Heart left ventricle (tissue), 16 donors: Measurements from ENCODE around the gene BCL6. TPM values are rescaled to one million over a fixed set of nuclear protein-coding genes. Genes with fewer than 3 reads are reported as not detected.

Experiments used
- ATAC-seq, 4 donors: fragments of 200-7000 bp; cut with Tn5 transposase; one replicate each; pipeline ENCODE4 v1.9.1; 2020 to 2022; ENCODE audit warnings: moderate library complexity in 4 of 4, mild to moderate bottlenecking in 3 of 4, moderate number of reproducible peaks in 1 of 4
- DNase-seq, 5 donors: peaks; one replicate each; pipeline ENCODE4 v3.0.0-alpha.2; 2020
- H3K27ac ChIP-seq, 12 donors: fragments of 200-600 bp; sonication (generic) in 4 of 12; one replicate each; pipeline versions ENCODE4 v1.5.0 to v1.8.0; 2016 to 2022; ENCODE audit warnings: mild to moderate bottlenecking in 2 of 12
- H3K27me3 ChIP-seq, 9 donors: fragments of 200-600 bp; sonication (generic) in 2 of 9; one replicate each; pipeline versions ENCODE4 v1.5.1 to v1.8.0; 2016 to 2022; ENCODE audit warnings: mild to moderate bottlenecking in 3 of 9
- H3K36me3 ChIP-seq, 9 donors: fragments of 200-600 bp; sonication (generic) in 2 of 9; one replicate each; pipeline versions ENCODE4 v1.5.0 to v1.8.0; 2018 to 2022; ENCODE audit warnings: mild to moderate bottlenecking in 2 of 9
- H3K4me1 ChIP-seq, 12 donors: fragments of 200-600 bp; sonication (generic) in 4 of 12; one replicate each; pipeline versions ENCODE4 v1.5.0 to v1.8.0; 2016 to 2022; ENCODE audit warnings: mild to moderate bottlenecking in 3 of 12
- H3K4me3 ChIP-seq, 12 donors: fragments of 200-600 bp; sonication (generic) in 4 of 12; one replicate each; pipeline versions ENCODE4 v1.5.0 to v1.8.0; 2017 to 2022; ENCODE audit warnings: mild to moderate bottlenecking in 9 of 12, moderate library complexity in 4 of 12
- H3K9me3 ChIP-seq, 12 donors: fragments of 200-600 bp; sonication (generic) in 4 of 12; one replicate each; pipeline versions ENCODE4 v1.5.0 to v1.8.0; 2016 to 2022; ENCODE audit warnings: mild to moderate bottlenecking in 1 of 12
- CTCF ChIP-seq, 12 donors: fragments of 200-600 bp; sonication (generic) in 4 of 12; IDR thresholded peaks; one replicate each; pipeline versions ENCODE4 v1.5.0 to v1.8.0; 2018 to 2022; ENCODE audit warnings: antibody characterized with exemption in 12 of 12, mild to moderate bottlenecking in 5 of 12
- POLR2A ChIP-seq, 2 donors: fragments of 450-650 bp; IDR thresholded peaks; one replicate each; pipeline ENCODE4 v1.6.1; 2017; ENCODE audit warnings: antibody characterized with exemption in 2 of 2, mild to moderate bottlenecking in 2 of 2, moderate library complexity in 2 of 2
- WGBS, 4 donors: extraction: QIAGEN DNeasy Blood & Tissue Kit in 2 of 4; methylation state at CpG; one replicate each; pipeline versions ENCODE4 v1.1.5 to v1.1.7; 2013 to 2018; 5-methylcytosine and 5-hydroxymethylcytosine counted together
- intact Hi-C, 10 donors: fragments of 100-400 bp; cut with DNase I; formaldehyde crosslinking; loops; one replicate each; pipeline versions ENCODE4 v1.11.1 to v1.14.2; 2022
- polyA plus RNA-seq, 2 donors: library from polyadenylated mRNA; stranded (reverse); fragments of 200-250 nt; gene quantifications; one replicate each; pipeline ENCODE4 v1.2.3, GENCODE V29; 2013
- total RNA-seq, 9 donors: library from RNA; depleted of rRNA in 2 of 9; stranded (reverse); fragments of >200 nt in 2 of 9; fragmentation: NEBNext Ultra II Directional in 3 of 9; extraction: Animal tissue kit (Norgen Biotek cat#: 25700) in 3 of 9; gene quantifications; one replicate each; pipeline versions ENCODE4 v1.1.0 to v1.2.4, GENCODE V29; 2016 to 2023
- donor health status: ischemic (EF 13 %, LVEDD 7.1; RV severe dilation, severe dysfunction).
- donor health status: healthy with polysubstance abuse.
- donor health status: DM: no; HTN: yes; CAD: no.
- donor health status: DM: no; HTN: no; CAD: no.
- donor health status: ischemic (EF 25% LVEDD 6.9; RV normal size, moderate dysfunction).
- donor health status: ischemic (EF 25% LVEDD 5.7; RV mildly dilated, moderate dysfunction).
- donor health status: healthy.
- donor health status: DM: yes; HTN: yes; CAD: no.
- donor health status: ischemic (EF 35%, LVEDD 5.7; RV mildly dilated, moderate dysfunction).
- donor health status: nonischemic (EF 11% LVEDD 7.7; RV severe dilation, severe dysfunction).
- donor health status: DM: yes; HTN: yes; CAD: no.
- donor health status: PGD.
- donor health status: ischemic (EF 29% LVEDD 5.4; RV normal size, mild dysfunction).
- donor health status: nonischemic (EF 23%, LVEDD 6.1; RV moderate dilation, normal function).

The BCL6 gene
- total and polyA plus RNA-seq, 11 donors: 29.3 to 109 (median 45.7) TPM

GRCh38 chr3:187774185-187774789 lies 29.0 kb upstream of the BCL6 start:
- Histone ChIP-seq H3K9me3 (no peaks in the 10 kb centered on the region), H3K4me1 (peaks cover 0 to 48% (median 8%) of the 10 kb centered on the region in 12 donors), H3K27me3 (no peaks in the 10 kb centered on the region), H3K36me3 (no peaks in the 10 kb centered on the region), H3K4me3 (no peak overlapping the region), H3K27ac (peak overlapping the region in 1 of 12 donors; percentile 80)
- DNase-seq (peak in 2 of 5 donors; percentile 26), ATAC-seq (peak; percentile 24 to 34 (median 26))
- WGBS, 4 donors: 73 to 82% (median 79%) methylated on average over 8 of the region's 8 CpGs
- intact Hi-C loops: no loop called here
- TF ChIP-seq POLR2A (IDR thresholded peaks at IDR 0.05) (no peak), CTCF (IDR thresholded peaks at IDR 0.05) (no peak)

GRCh38 chr3:187773233-187774184 lies 28.2 kb upstream of the BCL6 start:
- peak in 2 of 4 donors; percentile 26 to 62 for ATAC-seq
- 83 to 91% (median 85%) methylated on average over 19 of the region's 19 CpGs for WGBS, 4 donors
- peak overlapping the region in 1 of 12 donors; percentile 80 for H3K27ac ChIP-seq

GRCh38 chr3:187770224-187770623 lies 25.0 kb upstream of the BCL6 start:
- Histone ChIP-seq H3K36me3 (no peaks in the 10 kb centered on the region), H3K27me3 (no peaks in the 10 kb centered on the region), H3K27ac (peak overlapping the region in 3 of 12 donors; percentile 11 to 48 (median 43)), H3K9me3 (no peaks in the 10 kb centered on the region), H3K4me3 (no peak overlapping the region), H3K4me1 (peaks cover 0 to 18% (median 0%) of the 10 kb centered on the region in 12 donors)
- ATAC-seq: no peak
- intact Hi-C loops: no loop called here
- WGBS, 4 donors: 72 to 88% (median 83%) methylated on average over 1 of the region's 1 CpG
- DNase-seq: no peak
- TF ChIP-seq POLR2A (IDR thresholded peaks at IDR 0.05) (no peak), CTCF (IDR thresholded peaks at IDR 0.05) (no peak)

More at GRCh38 chr3:187773233-187774184, 28.2 kb upstream of the BCL6 start:
- Histone ChIP-seq H3K4me1 (peaks cover 0 to 42% (median 8%) of the 10 kb centered on the region in 12 donors), H3K27me3 (no peaks in the 10 kb centered on the region), H3K36me3 (no peaks in the 10 kb centered on the region), H3K4me3 (peak overlapping the region in 1 of 12 donors; percentile 32), H3K9me3 (no peaks in the 10 kb centered on the region)
- intact Hi-C loops: no loop called here
- no peak for DNase-seq
- TF ChIP-seq POLR2A (IDR thresholded peaks at IDR 0.05) (no peak), CTCF (IDR thresholded peaks at IDR 0.05) (no peak)

- intact Hi-C loops: loop anchor here in 1 of 10 donors (5.0 kb wide), 1 partner anchor 148 kb away; no protein-coding TSS in a partner anchor
- DNase-seq: no peak
- H3K9me3 ChIP-seq: no peaks in the 10 kb centered on the region
- ATAC-seq: no peak
- H3K27me3 ChIP-seq: no peaks in the 10 kb centered on the region
- WGBS, 4 donors: 6 to 17% (median 10%) methylated on average over 2 of the region's 2 CpGs
- peak overlapping the region in 3 of 12 donors; percentile 11 to 48 (median 43) for H3K27ac ChIP-seq
- peaks cover 0 to 15% (median 0%) of the 10 kb centered on the region in 12 donors for H3K4me1 ChIP-seq
- no peaks in the 10 kb centered on the region for H3K36me3 ChIP-seq
- TF ChIP-seq CTCF (IDR thresholded peaks at IDR 0.05) (no peak), POLR2A (IDR thresholded peaks at IDR 0.05) (no peak)
- no peak overlapping the region for H3K4me3 ChIP-seq
These were observed 24.5 kb upstream of the BCL6 start for GRCh38 chr3:187769771-187770170.
